ENCODE results near the gene ITSN1.

- TF ChIP-seq CTCF (IDR thresholded peaks at IDR 0.05) (no peak), POLR2AphosphoS5 (IDR thresholded peaks at IDR 0.05) (no peak), EP300 (IDR thresholded peaks at IDR 0.05) (no peak), POLR2A (IDR thresholded peaks at IDR 0.05) (no peak)
Observed at GRCh38 chr21:33937146-33937545, 294.8 kb downstream of the ITSN1 start.
